ENCODE data around the gene HOXB5.

HOXB5 gene

DNA sequence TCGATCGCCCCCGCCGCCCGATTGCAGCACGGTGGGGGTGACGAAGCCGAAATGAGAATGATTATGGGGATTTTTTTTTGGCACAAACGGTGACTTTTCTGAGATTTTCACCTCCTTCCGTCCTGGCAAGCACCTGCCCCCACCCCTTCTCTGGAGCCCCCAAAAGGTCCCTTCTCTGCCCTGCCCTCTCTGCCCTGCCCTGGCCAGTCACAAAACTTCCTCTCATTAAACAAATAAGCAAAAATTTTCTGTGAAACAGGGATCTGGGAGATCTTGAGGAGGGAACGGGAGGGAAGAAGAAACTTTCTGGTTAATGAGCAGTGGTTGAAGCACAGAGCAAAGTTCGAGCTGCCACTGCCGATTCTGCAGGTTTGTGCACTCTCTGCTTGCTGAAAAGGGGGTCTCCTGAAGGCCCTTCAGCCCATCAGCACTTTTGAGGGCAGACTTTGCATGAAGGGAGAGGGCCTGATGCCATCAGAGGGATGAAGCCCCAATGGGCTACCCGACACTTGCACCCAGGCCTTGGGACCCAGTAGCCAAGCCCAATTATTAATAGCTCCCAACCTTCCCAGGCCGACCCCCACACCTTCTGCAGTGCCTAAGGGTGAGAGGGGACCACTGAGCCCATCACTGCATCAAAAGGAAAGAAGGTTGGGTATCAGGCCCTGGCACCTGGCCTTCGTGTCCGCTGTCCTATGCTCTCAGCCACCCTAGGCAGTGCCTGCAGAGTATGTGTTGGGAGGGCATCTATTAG, 22.6 kb upstream of the HOXB5 start:
- DNase-seq: no peak

DNA sequence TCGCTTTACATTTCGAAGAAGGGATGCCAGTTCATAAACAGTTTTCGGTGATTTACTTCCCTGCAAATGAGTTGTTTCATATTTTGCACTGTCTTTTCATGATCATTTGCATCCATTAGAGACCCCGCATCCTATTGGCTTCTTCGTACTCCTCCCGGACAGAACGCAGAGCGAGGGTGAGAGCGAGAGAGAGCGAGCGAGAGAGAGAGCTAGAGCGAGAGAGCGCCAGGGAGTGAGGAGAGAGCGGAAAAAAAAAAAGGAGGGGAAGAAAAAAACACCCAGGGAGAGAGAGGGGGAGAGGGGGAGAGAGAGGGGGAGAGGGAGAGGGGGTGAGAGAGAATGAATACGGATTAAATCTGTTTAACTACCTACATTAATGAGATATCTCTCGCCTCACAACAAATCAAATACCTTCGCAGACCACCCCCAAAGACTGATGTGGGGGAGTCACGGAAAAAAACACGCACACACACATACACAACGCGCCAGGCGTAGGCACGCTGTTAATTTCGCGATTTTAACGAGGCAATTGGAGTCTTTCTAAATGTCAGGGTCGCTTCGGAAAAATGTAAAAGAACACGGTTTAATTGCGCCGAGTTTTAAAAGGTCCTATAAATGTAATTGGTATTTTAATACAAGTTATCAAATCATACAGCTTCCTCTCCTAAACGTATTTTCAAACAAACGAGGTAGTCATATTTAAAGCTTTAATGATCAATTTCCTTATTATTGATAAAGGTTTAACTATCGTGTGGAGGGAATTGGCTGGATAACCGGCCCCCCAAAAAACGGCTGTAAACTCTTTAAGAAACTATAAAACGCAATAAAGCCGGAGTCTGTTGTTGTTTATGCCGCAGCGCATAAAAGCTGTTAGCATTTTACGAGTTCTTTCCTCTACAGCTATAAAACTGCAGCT, 21.7 kb upstream of the HOXB5 start, which contains the start of gene HOXB8:
Gene HOXB8 (minus strand): TSS at position 246 of the 916 bp plus-strand sequence. CDS start 588 bp downstream, outside the sequence.
- no peak for DNase-seq

DNA sequence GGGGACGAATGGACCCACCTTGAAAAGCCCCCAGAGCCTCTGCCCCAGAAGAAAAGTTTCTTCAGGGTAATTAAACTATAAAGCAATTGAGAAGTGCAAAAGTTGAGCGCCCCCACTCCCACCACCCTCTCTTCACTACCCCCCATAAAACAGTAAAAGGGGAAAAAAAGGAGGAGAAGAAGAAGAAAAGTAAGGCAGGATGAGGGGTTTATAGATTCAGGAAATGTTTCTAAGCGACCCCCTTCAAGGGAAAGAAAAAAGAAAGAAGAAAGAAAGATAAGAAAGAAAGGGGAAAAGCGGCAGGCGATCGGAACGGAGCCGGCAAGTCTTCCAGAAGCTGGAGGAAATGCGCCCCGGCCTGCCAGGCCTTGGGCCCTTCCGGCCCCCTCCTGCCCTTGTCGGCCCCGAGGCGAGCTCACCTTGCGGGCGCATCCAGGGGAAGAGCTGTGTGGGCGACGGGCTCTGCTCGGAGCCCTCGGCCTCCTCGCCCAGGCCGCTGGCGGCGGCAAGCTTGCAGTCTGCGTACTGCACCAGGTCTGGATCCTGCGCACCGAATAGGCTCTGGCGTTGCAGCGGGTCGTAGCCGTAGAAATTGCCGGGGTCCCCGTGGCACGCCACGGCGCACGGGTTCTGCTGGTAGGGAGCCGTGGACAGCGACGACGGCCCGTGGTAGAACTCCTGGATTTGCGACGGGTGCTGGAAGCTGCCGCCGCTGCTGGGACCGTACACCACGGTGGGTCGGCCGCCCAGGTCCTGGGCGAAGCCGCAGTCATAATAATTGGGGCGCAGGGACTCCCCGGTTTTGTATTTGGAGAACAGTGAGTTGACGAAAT, 20.5 kb upstream of the HOXB5 start:
- peak in 1 of 2 experiments; percentile 54 for DNase-seq

DNA sequence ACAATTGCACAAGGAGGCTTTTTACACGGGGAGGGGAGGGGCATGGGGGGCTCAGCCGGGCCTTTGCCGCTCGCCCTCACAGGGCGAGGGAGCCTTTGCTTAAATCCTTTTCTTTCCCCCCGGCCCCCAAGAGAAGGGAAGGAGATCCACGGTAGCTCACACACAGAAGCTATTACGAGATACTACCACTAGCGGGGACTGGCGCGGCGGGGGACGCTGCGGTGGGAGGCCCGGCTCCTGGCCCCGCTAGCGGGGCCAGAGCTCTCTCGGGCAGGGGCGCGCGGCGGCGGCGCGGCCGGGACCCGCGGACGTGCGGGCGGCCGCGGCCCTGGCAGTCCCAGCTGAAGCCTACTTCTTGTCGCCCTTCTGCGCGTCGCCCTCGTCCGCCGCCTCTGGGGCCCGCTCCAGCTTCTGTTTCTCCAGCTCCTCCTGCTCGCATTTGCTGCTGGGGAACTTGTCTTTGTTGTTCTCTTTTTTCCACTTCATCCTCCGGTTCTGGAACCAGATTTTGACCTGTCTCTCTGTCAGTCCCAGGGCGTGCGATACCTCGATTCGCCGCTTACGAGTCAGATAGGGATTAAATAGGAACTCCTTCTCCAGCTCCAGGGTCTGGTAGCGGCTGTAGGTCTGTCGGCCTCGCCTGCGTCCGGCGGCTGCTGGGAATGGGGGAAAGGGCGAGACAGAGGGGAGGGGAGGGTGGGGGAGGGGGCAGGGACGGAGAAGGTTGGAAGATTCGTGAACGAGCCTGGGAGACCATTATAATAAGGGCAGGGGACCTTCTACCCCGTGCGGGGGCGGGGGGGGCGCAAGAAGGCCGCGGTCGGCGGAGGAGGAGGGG, 19.5 kb upstream of the HOXB5 start:
- DNase-seq: peak in 1 of 2 experiments; percentile 45

DNA sequence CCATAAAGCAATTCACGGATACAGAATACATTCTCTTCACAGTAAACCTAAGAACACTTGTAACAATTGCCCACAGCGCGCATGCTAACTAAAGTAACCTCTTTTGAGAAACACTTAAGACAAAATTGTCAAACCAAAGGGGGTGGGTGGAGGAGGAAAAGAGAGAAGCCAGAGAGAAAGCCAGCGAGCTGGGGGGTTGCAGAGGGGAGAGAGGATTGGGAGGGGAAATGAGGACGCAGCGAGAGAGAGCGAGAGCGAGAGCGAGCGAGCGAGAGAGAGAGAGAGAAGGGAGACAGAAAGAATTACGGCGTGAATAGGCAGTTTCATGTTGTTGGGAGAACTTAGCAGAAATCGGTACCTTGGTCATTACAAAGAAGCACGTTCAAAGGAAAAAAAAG, 18.9 kb upstream of the HOXB5 start:
- DNase-seq: peak in 1 of 2 experiments; percentile 78

DNA sequence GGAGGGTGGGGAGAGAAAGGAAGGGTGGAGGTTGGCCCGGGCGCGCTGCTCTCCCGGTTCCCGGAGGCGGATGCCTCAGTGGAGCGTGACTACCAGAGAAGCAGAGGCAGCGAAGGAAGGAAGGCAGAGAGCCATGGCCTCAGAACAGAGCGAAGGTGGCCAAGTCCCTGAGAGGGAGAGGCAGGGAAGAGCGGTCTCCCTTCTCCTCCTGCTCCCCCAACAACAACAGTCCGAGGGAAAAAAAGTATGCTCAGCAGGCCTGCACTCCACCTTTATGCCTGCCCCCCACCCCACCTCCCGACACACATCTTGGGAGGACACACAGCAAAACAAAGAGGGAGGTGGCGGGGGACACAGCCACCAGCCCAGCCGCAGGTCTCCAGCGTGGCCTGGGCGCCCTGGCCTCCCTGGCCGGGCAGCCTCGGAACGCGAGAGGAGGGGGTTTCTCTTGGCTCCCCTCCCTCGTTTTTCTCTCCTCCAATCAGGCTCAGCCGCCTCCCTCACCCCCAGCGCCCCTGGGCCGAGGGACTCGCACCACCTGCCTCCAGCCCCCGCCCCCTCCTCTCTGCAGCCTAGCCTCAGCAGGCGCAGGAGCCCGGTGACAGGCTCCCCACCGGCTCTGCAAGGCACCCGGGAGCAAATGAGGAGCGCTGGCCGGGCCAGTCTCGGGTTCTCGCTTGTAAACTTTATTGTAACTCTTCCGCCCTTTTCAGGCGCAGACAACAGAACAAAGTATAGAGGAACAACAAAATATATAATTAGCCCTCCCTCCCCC, 18.3 kb upstream of the HOXB5 start:
- peak; percentile 95 to 97 for DNase-seq

DNA sequence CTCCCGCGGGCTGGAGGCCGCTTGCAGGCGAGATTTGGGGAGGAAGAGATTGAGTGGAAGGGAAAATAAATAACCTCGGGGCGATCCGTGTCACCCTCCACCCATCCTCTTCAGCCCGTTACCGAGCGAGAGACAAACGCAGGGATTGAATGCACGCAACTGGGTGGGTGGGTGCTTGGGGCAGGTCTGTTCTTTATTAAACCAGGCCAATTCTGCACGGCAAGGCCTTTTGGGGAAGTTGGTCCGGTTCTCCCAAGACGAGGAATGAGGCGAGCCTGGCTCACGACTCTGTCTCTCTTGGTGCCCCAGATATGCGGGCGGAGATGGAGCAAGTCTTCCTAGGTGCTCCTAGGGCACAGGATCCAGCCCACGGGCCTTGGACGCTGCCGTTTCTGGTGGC, 17.6 kb upstream of the HOXB5 start:
- peak in 1 of 2 experiments; percentile 62 for DNase-seq

DNA sequence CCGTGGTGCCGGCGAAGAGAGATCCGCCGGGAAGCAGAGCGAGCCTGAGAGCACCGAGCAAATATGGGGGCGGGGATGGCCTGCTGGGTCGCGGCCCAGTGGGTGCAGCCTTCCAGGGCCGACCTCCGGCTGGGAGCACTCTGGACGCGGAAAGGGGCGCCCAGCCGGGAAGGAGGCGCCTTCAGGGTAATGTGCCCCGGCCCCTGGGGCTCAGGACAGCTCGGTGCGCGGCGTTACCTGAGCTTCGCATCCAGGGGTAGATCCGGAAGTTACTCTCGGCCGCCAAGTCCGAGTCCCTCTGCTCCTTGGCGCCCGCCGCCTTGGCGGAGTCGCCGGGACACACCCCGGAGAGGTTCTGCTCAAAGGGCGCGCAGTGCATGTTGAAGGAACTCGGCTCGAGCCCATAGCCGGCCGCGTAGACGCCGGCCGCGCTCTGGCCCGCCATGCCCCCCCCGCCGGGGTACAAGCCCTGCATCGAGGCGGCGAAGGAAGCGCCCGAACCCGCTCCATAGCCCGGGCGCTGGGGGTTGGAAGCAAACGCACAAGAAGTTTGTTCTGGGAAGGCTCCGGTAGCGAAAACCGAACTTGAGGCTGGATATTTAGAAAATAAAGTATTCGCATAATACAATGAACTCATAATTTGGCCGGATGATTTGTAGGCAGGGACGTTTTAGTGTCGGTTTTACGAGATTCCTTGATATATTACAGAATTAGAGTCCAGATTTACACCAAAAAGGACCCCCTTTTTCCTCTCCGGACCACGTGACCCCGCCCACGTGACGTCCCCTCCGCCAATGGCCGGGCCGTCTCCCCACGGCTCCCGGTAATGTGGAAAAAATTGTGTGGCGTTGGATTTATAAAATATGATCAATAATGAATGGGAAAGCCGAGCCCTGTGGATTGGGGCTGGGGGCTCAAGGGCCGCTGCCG, 17.0 kb upstream of the HOXB5 start, which contains the start of gene HOXB7:
Gene HOXB7 (minus strand): TSS at position 736 of the 930 bp plus-strand sequence. CDS start 99 bp downstream, at position 637.
- DNase-seq: peak; percentile 84 to 87

DNA sequence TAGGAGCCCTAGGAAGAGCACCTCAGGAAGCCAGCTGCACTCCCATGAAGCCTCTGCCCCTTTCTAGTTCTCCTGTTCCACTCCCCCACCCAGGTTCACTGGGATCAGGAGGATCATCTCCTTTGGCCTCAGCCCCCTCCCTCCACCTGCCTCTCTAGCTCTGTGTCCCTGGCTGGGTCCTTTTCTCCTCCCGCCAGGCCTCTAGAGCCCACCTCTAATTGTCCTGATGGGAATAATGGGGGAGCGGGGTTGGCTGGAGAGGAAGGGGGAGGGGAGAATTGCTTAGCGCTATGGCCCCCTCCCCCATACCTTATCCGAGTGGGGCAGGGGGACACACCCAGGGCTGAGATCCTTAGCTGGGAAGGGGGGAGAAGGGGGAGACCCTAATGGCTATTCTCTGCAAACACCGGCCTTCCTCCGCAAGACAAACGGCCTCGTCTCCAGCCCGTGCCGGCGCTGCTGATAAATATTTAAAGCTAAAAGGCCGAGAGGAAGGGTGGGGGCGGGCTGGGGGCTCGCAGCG, 16.2 kb upstream of the HOXB5 start:
- DNase-seq: no peak

DNA sequence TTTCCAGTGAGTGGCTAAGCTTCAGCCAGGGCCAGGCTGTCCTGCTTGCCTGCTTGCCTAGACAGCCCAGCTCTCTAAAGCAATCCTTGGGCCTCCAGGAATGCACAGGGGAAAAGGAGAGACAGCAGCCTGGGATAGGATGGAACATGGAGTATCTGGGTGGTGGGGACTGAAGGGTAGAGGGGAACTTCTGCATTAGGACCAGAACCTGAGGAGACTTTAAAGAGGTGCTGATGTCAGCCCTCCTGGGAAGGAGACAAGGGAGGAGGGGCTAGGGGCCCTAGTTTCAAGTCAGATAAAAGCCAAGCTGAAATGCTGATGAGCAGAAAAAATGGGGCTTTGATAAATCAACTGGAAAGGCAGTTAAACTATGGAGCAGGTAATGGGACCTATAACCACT, 15.5 kb upstream of the HOXB5 start:
- no peak for DNase-seq

DNA sequence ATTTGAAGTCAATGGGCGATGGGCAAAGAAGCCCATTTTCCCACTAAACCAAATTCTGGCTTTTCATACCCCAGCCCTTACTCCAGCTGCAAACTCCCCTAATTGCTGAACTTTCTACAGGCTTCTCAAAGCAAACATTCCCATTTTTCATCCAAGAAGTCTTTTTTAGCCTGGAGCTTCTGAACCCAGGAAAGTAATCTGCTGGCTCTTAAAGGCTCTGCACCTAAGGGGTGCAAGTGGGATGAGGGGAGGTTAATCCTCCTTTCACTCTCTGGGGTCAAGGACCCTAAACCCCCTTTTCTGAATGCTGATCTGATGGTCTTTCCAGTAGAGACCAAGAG, 14.9 kb upstream of the HOXB5 start:
- DNase-seq: no peak

DNA sequence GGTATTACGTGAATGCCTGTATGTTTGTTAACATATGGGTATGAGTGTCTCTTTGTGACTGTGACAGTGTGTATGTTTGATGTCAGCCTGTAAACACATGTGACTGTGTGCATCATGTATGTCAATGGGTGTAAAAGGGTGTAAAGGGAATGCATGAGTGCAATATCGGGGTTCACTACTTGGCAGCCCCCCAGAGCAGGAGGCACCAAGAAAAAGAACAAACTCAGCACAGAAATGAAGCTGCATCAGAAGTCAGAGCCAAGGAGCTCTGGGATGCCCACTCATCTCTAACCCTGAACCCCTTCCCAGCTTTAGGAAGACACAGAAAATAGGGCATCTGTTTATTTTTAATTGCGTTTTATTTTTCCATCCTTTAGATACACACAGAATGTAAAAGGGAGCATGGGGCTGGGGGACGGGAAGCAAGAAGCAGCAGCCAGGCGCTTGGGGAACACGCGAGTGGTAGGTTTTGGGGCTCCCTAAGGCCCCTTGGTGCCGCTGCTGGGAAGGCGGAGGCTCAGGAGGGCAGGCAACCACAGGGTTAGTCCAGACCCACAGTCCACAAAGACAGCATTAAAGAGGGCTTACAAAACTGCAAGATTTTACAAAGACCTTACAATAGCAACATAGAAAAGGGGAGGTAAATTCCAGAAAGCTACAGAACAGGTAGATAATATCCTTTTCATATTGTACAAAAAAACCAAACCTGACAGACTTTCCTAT, 13.5 kb upstream of the HOXB5 start:
- no peak for DNase-seq

DNA sequence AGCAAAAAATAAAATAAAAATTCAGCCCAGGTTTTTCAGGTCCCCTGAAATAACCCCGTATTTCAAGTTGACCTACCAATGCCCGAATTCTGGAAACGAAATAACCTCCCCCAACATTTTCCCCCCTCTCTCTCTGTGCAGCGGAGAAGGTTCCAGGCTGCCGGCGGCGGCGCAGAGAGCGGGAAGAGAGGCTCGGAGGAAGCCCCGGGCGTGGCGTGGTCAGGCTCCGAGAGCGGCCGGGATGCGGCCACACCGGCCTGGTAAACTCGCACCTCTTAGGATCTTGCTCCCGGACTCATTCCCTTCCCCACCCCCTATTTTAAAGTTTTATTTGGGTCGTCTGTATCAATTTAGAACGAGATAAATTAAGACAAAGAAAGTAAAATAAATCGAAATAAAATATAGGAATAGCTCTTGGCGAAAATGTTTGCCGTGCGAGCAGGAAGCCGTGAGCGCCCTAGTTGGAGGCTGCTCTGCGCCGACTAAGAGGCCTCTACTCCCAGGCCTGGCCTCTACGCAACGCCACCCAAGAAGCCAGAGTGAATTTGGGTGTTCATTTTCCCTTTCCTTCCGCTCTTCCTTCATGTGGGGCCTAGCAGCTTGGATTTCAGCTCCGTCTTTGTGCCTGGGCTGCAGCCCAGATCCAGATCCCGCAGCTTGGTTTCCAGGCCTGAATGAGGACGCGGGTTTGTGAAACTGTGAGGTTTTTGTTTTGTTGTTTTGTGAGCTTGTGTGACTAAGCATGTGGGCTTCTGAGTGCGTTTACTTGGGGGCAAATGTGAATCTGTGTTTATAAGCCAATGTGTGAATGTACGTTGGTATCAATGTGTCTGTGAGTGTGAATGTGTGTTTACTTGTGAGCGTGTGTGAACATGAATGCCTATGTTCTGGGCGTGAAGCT, 12.7 kb upstream of the HOXB5 start:
- DNase-seq: no peak

DNA sequence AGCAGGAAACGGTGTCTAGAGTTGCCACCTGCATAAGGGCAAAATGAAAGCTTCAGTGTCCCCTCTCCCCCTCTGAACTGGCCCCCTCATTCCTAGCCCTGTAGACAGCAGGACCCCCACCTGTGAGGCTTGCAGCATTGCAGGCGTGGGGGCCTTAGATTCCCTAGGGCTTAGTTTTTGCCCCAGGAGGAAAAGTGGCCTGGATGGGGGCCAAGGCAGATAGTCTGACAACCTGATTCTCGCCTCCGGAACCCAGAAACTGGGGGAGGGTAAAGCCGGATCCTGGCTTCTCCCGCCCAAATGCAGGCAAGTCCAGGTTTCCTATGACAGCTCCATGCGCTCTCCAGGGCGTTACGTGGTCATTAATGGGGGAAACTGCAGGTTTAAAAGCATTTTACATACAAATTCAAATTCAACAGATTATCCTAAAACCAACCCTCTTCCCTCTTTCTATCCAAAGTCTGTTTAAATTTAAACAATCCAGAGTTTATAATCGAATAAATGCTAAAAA, 11.9 kb upstream of the HOXB5 start:
- DNase-seq: no peak

DNA sequence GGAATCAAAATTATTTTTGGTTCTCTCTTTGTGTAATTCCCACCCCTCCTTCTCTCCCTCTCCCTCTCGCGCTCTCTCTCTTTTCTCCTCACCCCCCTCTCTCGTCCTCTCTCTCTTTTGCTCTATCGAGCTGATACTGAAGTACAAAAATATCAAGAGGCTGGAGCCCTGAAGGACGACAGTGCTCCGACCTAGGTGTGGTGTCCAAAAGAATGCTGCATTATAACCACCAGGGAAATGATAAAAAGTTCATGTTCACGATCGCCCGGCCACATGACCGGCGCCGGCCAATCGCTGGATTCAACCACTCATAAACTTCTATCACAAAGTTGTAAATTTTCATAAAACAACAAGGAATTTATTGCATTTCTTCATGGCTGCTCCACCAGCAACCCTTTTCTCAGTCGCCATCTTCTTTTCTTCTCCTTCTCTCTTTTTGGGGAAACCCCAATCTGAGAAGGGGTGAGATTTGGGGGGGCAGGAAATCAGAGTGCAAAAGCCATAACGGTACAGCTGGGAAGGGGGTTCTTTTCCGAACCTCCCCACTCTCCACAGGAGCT, 11.3 kb upstream of the HOXB5 start, which contains the start of gene HOXB6:
Gene HOXB6 (minus strand): TSS at position 217 of the 560 bp plus-strand sequence. CDS start 6,836 bp downstream, outside the sequence.
- no peak for DNase-seq

DNA sequence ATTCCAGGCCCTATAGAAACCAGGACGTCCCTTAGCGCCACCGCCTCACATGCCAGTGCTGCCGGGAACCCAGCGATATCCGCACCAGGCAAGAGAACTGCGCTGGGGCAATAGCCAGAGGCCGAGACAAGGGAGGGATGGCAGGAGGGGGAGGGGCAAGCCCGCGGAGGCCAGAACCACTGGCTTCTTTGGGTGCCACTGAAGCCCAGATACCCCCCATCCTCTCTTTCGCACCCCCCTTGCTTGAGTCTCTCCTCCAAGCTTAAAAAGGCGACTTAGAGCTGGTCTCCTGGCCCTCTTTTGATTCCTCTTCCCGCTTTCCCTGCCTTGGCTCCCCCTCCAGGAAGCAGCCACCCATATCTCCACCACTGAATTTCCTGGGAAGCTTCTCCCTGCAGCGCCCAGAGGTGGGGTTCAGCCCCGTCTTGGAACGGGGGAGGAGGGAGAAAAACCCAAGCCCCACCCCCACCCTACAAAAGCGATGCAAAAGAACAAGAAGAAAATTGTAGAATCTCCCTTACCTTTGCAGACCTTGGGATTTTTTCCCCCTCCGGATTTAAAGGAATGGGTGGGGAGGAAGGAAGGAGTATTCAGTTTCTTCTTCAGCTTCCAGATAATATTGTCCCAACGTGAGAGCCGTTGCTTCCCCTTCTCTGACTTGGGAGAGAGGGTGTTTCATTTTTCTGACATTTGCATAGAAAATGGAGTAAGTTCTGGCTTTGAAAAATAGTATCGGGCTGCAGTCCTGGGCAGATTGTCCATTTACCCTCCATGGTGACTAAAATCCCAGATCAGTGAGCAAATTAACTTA, 10.6 kb upstream of the HOXB5 start:
- DNase-seq: no peak

All from NCI-H2081 (cell line).